HTR-8/SVneo (cell line): ENCODE results near the gene LGR5.
"Not testable (repeated sequence)": the region's sequence is repeated elsewhere in the genome, so short reads cannot be mapped to it uniquely, and the experiment has no call there.

Source experiments
- DNase-seq: peaks from one replicate; pipeline ENCODE4 v3.0.0; 2011; ENCODE audit warnings: low spot score, mixed read lengths; ENCODE audit not compliant: insufficient read length
- FAIRE-seq: peaks from 2 replicates; lab custom pipeline; 2011; peaks lifted over from hg19 to GRCh38; lab: Jason Lieb, UNC

Gene LGR5

DNA sequence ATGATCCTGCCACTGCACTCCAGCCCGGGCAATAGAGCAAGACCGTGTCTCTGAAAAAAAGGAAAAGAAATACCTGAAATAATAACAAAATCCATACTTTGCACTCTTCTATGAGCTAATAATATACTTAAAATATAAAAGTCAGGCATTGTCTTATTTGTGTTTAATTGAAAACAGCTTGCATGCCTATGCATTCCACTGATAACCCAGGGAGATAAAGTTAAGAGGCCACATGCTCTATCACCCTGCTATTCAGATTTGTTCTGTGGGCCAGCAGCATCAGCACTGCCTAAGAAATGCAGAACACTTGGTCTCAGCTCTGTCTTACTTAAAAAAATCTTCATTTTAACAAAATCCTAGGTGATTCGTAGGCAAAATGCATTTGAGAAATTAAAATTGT lies 99.2 kb downstream of the LGR5 start:
- DNase-seq (no peak), FAIRE-seq (no peak)

DNA sequence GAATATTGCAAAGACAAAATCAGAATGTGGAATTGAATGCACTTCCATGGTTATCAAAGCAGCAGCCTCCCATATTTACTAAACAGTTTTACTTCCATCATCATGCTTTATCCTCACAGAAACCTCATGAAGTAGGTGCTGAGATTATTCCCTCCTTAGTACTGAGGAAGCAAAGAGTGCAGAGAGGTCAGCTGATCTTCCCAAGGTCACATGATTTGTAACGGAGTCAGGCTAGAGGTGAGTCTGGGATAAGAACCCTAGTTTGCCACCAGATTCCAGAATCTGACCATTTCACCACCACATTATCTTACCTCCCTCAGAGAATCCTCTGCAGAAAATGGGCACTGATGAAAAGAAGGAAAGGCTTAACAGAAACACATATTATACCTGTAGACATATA lies 102.0 kb downstream of the LGR5 start:
- FAIRE-seq (no peak), DNase-seq (no peak)

DNA sequence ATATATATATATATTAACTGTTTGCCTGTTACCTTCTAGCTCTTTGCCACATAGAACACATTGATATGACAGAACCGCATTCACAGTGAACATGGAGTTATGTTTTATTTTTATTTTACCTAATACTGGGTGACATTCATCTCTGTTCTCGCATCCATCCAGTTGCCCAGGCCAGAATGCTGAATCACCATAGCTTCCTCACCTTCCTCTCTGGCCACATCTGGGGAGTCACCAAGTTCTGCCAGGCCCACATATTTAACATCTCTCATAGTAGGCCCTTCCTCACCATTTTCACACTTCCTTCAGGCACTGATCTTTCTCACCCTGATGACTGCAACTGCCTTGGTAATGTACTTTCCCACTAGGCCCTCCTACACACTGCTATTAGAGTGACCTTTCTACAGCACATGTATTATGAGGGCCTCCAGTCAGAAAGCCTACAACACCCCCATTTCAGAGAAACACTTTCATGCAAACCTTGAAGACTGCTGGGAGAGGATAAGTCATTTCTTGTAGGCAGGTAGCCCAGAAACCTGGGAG lies 106.8 kb downstream of the LGR5 start:
- DNase-seq (no peak), FAIRE-seq (no peak)

DNA sequence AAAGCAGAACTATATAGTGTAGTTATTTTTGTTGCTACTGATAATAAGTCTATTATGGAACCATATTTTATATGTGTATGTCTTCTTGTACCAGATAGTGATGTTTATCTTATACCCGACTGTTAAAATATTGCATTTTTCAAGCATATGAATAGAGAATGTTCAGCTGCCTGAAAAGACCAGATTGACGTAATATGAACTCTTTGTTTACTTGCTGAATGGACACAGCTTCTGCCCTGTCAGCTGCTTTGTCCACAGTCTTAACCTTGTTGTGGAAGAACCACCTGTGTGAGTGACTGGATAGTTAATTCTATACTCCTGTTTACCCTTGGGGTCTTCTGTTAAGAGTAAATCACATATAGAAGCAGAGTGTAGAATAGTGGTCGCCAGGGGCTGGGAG lies 109.3 kb downstream of the LGR5 start:
- DNase-seq = no peak
- no peak for FAIRE-seq

DNA sequence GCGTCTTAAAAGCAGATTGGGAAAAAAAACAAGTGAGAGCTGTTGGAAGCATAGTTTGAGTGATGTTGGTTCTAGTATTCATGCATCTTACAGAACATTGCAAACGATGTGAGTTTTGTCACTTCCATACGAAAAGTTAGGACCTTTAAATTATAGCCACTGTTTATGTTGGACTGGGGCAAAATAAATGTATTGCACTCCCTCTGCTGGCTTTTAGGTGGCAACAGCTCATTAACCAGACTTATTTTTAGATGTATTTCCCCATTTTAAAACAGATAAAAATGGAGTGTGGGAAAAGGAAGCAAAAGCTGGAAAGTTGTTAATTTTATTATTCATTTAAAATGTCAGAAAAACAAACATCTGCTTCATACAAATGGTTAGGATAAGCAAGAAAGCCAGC lies 111.9 kb downstream of the LGR5 start:
- FAIRE-seq (no peak), DNase-seq (peak; percentile 10)

DNA sequence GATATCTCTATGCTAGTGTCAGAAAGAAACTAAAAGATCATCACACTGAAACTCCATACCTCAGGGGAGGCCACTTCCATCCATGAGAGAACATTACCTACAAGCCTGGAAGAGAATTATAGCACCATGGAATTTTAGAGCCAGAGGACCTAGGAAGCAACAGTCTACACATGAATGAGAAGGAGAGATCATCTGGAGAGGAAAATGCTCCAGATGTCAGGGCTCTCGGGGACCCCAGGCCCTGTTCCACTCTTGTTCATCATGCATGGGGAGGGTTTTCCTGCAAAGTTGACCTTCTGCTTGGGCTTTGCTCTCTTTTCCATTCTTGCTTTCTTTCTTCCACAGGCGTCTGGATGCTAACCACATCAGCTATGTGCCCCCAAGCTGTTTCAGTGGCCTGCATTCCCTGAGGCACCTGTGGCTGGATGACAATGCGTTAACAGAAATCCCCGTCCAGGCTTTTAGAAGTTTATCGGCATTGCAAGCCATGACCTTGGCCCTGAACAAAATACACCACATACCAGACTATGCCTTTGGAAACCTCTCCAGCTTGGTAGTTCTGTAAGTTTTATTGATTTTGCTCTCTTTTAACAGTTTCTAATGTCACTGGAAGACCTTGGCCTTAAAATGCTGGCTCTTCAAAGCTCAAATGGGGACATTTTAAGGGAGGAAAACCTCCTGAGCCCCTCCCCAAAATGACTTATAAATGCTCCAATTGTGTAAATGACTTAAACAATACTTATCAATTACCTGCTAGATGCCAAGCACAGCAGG lies 113.3 kb downstream of the LGR5 start:
- FAIRE-seq (no peak), DNase-seq (no peak)

- FAIRE-seq = no peak
- DNase-seq = no peak
Observed at GRCh38 chr12:71555191-71555590, 115.6 kb downstream of the LGR5 start.

DNA sequence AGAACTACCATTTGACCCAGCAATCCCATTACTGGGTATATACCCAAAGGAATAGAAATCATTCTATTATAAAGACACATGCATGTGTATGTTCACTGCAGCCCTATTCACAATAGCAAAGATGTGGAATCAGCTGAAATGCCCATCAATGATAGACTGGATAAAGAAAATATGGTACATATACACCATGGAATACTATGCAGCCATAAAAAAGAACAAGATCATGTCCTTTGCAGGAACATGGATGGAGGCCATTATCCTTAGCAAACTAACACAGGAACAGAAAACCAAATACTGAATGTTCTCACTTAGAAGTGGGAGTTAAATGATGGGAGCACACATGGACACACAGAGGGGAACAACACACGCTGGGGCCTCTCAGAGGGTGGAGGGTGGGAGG lies 116.2 kb downstream of the LGR5 start:
- not testable (repeated sequence) for FAIRE-seq

GRCh38 chr12:71556448-71556847 lies 116.8 kb downstream of the LGR5 start:
- FAIRE-seq = no peak
- no peak for DNase-seq

More for the DNA sequence above, 116.2 kb downstream of the LGR5 start:
- not testable (repeated sequence) for DNase-seq

DNA sequence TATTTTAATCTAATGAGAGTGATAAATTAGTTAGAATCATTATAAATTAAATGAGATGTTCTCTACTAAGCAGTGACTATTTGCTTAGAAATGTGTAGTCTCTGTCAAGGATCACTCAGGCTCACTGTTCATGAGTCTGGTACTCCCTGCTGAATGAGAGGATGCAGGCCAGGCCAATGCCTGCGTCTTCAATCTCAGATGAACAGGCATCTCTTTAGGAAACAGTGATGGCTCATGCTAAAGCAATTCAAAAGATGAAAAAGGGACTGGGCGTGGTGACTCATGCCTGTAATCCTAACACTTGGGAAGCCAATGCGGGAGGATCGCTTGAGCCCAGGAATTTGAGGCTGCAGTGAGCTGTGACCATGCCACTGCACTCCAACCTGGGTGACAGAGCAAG lies 117.3 kb downstream of the LGR5 start:
- peak; percentile 54 for FAIRE-seq
- DNase-seq = peak; percentile 78

GRCh38 chr12:71558445-71558844 lies 118.8 kb downstream of the LGR5 start:
- FAIRE-seq = no peak
- DNase-seq = peak; percentile 15

- FAIRE-seq = no peak
- no peak for DNase-seq
Observed at GRCh38 chr12:71562676-71563595, 123.3 kb downstream of the LGR5 start.

GRCh38 chr12:71565535-71565934 lies 125.9 kb downstream of the LGR5 start:
- FAIRE-seq = no peak
- no peak for DNase-seq

DNA sequence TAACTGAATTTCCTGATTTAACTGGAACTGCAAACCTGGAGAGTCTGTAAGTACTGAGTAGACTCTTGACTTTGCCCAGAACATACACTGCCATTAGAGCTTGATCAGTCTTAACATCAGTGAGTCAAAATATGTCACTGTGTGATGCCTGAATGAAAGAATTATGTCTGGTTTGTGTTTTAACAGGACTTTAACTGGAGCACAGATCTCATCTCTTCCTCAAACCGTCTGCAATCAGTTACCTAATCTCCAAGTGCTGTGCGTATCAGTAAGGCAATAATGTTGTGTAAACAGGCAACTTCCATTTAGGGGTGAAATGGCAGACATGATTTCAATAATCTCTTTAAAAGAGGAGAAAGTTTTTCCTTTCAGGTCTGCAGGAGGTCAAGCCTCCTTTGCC lies 127.1 kb downstream of the LGR5 start:
- FAIRE-seq (no peak), DNase-seq (no peak)

DNA sequence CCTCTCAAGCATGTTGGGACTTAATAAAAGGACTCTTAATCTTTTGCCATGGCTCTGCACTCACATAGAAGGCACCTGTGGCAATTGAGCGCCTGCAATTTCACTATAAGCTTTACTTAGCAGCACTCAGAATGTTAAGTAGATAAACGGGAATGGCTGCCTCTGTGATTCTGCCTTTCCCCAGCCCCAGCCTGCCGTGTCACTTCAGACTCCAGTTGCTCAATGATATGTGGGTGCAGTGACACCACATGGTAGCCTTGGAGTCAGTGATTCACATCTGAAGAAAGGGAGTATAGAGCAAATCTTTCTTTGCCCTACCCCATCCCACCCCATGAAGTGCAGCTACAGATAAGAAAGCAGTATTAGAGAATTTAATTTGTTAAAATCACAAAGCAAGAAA lies 127.9 kb downstream of the LGR5 start:
- peak; percentile 59 for FAIRE-seq

DNA sequence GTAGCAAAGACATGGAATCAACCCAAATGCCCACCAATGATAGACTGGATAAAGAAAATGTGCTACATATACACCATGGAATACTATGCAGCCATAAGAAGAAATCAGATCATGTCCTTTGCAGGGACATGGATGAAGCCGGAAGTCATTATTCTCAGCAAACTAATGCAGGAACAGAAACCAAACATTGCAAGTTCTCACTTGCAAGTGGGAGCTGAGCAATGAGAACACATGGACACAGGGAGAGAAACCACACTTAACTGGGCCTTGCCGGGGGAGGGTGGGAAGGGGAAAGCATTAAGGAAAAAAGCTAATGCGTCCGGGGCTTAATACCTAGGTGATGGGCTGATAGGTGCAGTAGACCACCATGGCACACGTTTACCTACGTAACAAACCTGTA lies 130.3 kb downstream of the LGR5 start:
- not testable (repeated sequence) for DNase-seq, FAIRE-seq

More for the DNA sequence above, 127.9 kb downstream of the LGR5 start:
- no peak for DNase-seq

DNA sequence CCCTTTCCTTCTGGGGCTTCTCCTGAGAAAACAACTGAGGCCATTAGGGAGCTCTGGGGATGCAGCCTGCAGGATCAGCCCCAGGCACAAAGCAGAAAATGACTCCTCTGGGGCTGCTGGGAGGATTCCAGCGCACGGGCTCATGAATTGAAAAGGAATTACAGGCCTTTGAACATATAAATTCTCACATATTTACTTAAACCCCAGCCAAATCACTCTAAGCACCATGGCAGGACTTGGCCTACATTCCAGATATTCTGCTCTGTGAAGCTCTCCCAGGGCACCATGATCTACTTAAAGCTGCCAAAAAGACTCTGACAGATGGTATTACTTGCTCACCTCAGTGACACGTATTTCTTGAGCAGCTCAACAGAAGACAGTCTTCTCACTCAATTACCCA lies 136.9 kb downstream of the LGR5 start:
- no peak for FAIRE-seq
- DNase-seq = no peak

DNA sequence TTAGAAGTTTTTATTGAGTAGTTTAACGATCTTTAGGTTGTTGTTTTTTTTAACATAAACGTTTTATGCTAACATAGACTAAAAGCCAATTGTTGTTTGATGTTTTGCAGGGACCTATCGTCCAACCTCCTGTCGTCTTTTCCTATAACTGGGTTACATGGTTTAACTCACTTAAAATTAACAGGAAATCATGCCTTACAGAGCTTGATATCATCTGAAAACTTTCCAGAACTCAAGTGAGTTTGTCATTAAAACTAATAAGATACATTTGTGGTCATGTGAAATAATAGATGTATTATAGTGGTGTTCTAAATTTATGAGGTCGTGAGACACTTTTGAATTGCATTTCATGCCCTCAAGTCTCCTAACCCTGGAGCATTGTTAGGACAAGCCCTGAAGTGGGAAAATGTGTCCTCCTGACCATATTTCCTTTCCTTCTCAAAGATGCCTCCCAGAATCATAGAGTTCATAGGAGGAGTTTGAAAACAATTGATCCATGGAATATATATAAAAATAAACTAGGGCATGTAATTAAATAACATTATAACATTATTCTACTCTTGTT lies 139.2 kb downstream of the LGR5 start:
- no peak for DNase-seq
- no peak for FAIRE-seq

DNA sequence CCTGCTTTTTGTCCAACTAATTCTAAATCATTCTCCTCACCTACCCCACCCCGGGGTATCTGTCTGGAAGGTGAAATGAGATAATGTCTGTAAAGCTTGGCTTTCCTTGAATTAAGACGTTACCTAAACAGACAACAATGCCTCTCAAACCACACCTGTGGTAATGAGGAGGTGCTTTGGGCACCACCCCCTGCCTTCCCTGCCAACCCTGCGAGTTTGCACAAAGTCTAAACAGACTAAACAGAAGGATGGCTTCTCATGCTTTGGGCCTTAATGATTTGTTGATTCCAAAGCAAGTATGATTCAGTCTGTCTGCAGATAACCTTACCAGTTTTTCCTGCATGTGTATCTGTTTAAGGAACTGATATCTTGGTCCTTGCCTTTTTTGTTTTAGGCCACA lies 141.6 kb downstream of the LGR5 start:
- FAIRE-seq = no peak
- DNase-seq = no peak

DNA sequence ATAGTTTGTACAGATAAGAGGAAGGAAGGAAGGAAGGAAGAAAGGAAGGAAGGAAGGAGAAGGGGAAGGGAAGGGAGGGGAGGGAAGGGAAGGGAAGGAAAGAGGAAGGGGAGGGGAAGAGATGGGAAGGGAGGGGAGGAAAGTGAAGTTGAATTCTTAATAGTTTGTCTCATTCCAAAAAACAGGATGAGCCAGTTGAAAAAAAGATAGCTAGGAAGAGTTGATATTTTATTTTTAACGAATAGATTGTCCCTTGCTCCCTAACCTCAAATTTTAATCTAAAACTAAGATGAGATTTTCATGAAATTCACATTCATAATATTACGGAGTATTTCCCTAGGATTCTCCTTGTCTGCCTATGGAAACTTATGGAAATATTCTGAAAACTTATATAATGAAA lies 143.3 kb downstream of the LGR5 start:
- no peak for FAIRE-seq
- DNase-seq = no peak

GRCh38 chr12:71584356-71584755 lies 144.8 kb downstream of the LGR5 start:
- DNase-seq (no peak), FAIRE-seq (no peak)
